Posterior vena cava (tissue), 2 donors: ENCODE measurements around the gene CRACDL. TPM values are rescaled to one million over a fixed set of nuclear protein-coding genes. Genes with fewer than 3 reads are reported as not detected.

Experiments
- DNase-seq: peaks from one replicate; pipeline ENCODE4 v3.0.0-alpha.2; 2020; ENCODE audit warnings: low spot score
- intact Hi-C, 2 donors: fragments of 100-400 bp; cut with DNase I; formaldehyde crosslinking; loops; one replicate each; pipeline versions ENCODE4 v1.14.1 to v1.14.2; 2022 to 2023
- long read RNA-seq, 2 donors: library from polyadenylated mRNA; unstranded; transcript quantifications; one replicate each; pipeline ENCODE4 v2.0.0, GENCODE V29; 2020 to 2021
- total RNA-seq, 2 donors: library from RNA; stranded (reverse); fragmentation: NEBNext Ultra II Directional; extraction: Animal tissue kit (Norgen Biotek cat#: 25700); gene quantifications; one replicate each; pipeline ENCODE4 v1.2.1, GENCODE V29; 2021
- donor health status: DM: yes; HTN: yes; CAD: no.
- donor health status: DM: yes; HTN: yes; CAD: no.

Gene CRACDL
- total RNA-seq = 1 to 10 TPM; 3.5 to 6.8 TPM
- long read RNA-seq, donor 1, partial matches to known transcripts = 8 of 11 reads
- long read RNA-seq, donor 1, other reads (novel, unspliced or antisense) = 3 of 11 reads
- long read RNA-seq, donor 2, partial matches to known transcripts = 4 of 6 reads
- long read RNA-seq, donor 2, other reads (novel, unspliced or antisense) = 2 of 6 reads

GRCh38 chr2:98935777-98936352, at the start of gene CRACDL:
CRACDL (minus strand) TSS chr2:98936225; CDS start chr2:98846800, 89,425 bp downstream.
- intact Hi-C loops = no loop called here
- no peak for DNase-seq

GRCh38 chr2:98975611-98976010, 39.6 kb upstream of the CRACDL start:
- no peak for DNase-seq
- intact Hi-C loops = no loop called here

GRCh38 chr2:98972582-98973167, 36.6 kb upstream of the CRACDL start:
- intact Hi-C loops = no loop called here
- no peak for DNase-seq

GRCh38 chr2:98959810-98960507, 23.9 kb upstream of the CRACDL start:
- no peak for DNase-seq
- intact Hi-C loops = no loop called here

GRCh38 chr2:98952966-98953365, 16.9 kb upstream of the CRACDL start:
- intact Hi-C loops = no loop called here
- no peak for DNase-seq

GRCh38 chr2:98948956-98949739, 13.1 kb upstream of the CRACDL start:
- no peak for DNase-seq
- intact Hi-C loops = no loop called here

- intact Hi-C loops = no loop called here
- no peak for DNase-seq
These were observed 11.5 kb upstream of the CRACDL start for GRCh38 chr2:98947554-98947953.

- intact Hi-C loops = no loop called here
- no peak for DNase-seq
These were observed 10.8 kb upstream of the CRACDL start for GRCh38 chr2:98946855-98947254.

- intact Hi-C loops = no loop called here
- no peak for DNase-seq
These were observed 8.8 kb upstream of the CRACDL start for GRCh38 chr2:98944775-98945174.

GRCh38 chr2:98940102-98940501, 4.1 kb upstream of the CRACDL start:
- no peak for DNase-seq
- intact Hi-C loops = no loop called here

- no peak for DNase-seq
- intact Hi-C loops = no loop called here
These were observed 1.9 kb upstream of the CRACDL start for GRCh38 chr2:98937906-98938305.

- DNase-seq = no peak
- intact Hi-C loops = no loop called here
These were observed 627 bp upstream of the CRACDL start for GRCh38 chr2:98936353-98937351.

- intact Hi-C loops = no loop called here
These were observed 784 bp downstream of the CRACDL start for GRCh38 chr2:98935111-98935770.

GRCh38 chr2:98932778-98933343, 3.2 kb downstream of the CRACDL start:
- no peak for DNase-seq
- intact Hi-C loops = no loop called here

More at GRCh38 chr2:98935111-98935770, 784 bp downstream of the CRACDL start:
- DNase-seq = no peak

GRCh38 chr2:98932164-98932563, 3.9 kb downstream of the CRACDL start:
- DNase-seq = no peak
- intact Hi-C loops = no loop called here

- intact Hi-C loops = no loop called here
- no peak for DNase-seq
These were observed 4.4 kb downstream of the CRACDL start for GRCh38 chr2:98931596-98931995.

GRCh38 chr2:98929920-98930319, 6.1 kb downstream of the CRACDL start:
- intact Hi-C loops = loop anchor here in 1 of 2 donors (2.0 kb wide), 1 partner anchor 21 kb away; no protein-coding TSS in a partner anchor
- DNase-seq = no peak

- no peak for DNase-seq
- intact Hi-C loops = loop anchor here in 1 of 2 donors (2.0 kb wide), 1 partner anchor 19 kb away; no protein-coding TSS in a partner anchor
These were observed 7.8 kb downstream of the CRACDL start for GRCh38 chr2:98928242-98928641.
